Hepatocyte (in vitro differentiated cells): ENCODE results near the gene LYPD5.

Source experiments
- CTCF ChIP-seq: fragments of 200-600 bp; sonication (generic); IDR thresholded peaks from 2 replicates; pipeline ENCODE4 v1.5.1; 2016; ENCODE audit warnings: antibody characterized with exemption, mild to moderate bottlenecking; ENCODE audit not compliant: poor library complexity
- EZH2 ChIP-seq: fragments of 200-600 bp; sonication (generic); IDR thresholded peaks from 2 replicates; pipeline ENCODE4 v1.6.1; 2016; ENCODE audit warnings: antibody characterized with exemption, mild to moderate bottlenecking, borderline replicate concordance
- EZH2phosphoT487 ChIP-seq: fragments of 200-600 bp; sonication (generic); IDR thresholded peaks from one replicate; pipeline ENCODE4 v1.6.1; 2018; ENCODE audit warnings: antibody characterized with exemption, mild to moderate bottlenecking, low read depth, moderate library complexity; ENCODE audit not compliant: unreplicated experiment, severe bottlenecking

GRCh38 chr19:43776286-43776685 lies 26.0 kb downstream of the LYPD5 start:
- no peak for TF ChIP-seq CTCF
- TF ChIP-seq EZH2: no peak
- TF ChIP-seq EZH2phosphoT487: no peak
